ENCODE results near the gene MTFMT.

GRCh38 chr15:64981812-64982431 lies 47.5 kb downstream of the MTFMT start:
- TF ChIP-seq EZH2 (IDR thresholded peaks at IDR 0.05): no peak
- no peak for TF ChIP-seq POLR2AphosphoS5 (IDR thresholded peaks at IDR 0.05; ENCODE audit: borderline replicate concordance, low read depth, low read length)
- TF ChIP-seq FOXP2 (optimal IDR thresholded peaks at IDR 0.05; ENCODE audit: control extremely low read depth, extremely low read length, insufficient read depth): no peak

Data from SK-N-MC (cell line).